KOPT-K1 (cell line): ENCODE measurements around the gene NAV2.
"Not testable (repeated sequence)": the region's sequence is repeated elsewhere in the genome, so short reads cannot be mapped to it uniquely, and the experiment has no call there.

ENCODE experiments used
- H3K27ac ChIP-seq: fragments of 200-600 bp; sonication (generic); 2 replicates; pipeline ENCODE4 v1.5.1; 2016; ENCODE audit warnings: antibody characterized with exemption, mild to moderate bottlenecking, low read depth, low read length; ENCODE audit not compliant: poor library complexity, severe bottlenecking
- H3K36me3 ChIP-seq: fragments of 200-600 bp; sonication (generic); 2 replicates; pipeline ENCODE4 v1.5.1; 2017; ENCODE audit warnings: antibody characterized with exemption, mild to moderate bottlenecking, low read length, moderate library complexity; ENCODE audit not compliant: insufficient read depth
- H3K9me3 ChIP-seq: fragments of 200-600 bp; sonication (generic); 2 replicates; pipeline ENCODE4 v1.5.1; 2017; ENCODE audit warnings: antibody characterized with exemption, low read length, mild to moderate bottlenecking; ENCODE audit not compliant: insufficient read depth, poor library complexity, severe bottlenecking

Gene NAV2

DNA sequence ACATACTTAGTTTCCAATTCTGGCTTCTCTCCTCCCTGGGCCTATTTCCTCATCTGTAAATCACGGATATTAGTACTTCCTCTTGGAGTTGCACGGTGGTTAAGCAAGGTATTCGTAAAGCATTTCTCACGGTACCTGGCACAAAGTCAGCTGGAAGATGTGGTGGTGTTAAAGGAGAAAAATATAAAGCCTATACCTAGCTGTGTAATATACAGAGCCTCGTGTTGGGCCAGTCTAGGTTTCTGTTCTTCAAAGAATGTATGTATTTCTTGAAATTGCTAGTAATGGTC is 400.5 kb downstream of the NAV2 start:
- Histone ChIP-seq H3K9me3 (no peaks in the 10 kb centered on the region), H3K27ac (no peak overlapping the region), H3K36me3 (no peaks in the 10 kb centered on the region)

DNA sequence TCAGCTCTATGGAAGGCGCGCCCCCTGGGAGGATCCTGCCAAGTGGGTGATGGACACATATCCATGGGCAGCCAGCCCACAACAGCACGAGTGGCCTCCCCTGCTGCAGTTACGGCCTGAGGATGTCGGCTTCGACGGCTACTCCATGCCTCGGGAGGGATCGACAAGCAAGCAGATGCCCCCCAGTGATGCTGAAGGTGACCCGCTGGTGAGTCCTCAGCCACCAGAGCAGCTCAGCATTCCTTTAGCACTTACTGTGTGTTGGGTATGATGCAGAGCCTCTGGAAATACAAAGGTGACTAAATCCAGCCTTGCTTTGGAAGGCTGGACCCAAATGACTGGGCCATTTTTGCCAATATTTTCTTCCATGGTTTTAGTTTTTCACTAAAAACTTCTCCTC is 402.0 kb downstream of the NAV2 start:
- H3K9me3 ChIP-seq, result no peaks in the 10 kb centered on the region
- H3K36me3 ChIP-seq, result no peaks in the 10 kb centered on the region
- H3K27ac ChIP-seq, result no peak overlapping the region

DNA sequence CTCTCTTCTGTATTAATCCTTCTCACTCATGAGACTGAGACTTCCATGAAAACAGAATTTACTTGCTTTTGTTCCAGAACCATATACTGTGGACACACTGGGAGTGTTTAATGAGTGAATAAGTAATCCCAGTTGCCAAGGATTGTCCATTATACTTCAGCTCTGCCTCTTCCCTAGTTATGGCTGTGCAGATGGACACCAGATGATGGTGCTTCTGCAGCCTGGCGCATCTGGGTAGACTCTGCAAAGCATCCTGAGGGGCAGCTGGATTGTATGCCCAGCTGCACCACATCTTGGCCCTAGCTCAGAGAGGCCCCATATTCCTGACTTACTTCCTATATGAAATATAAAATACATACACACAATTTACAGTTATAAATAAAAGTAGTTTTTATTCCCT is 404.2 kb downstream of the NAV2 start:
- H3K27ac ChIP-seq, result no peak overlapping the region
- H3K9me3 ChIP-seq, result no peaks in the 10 kb centered on the region
- H3K36me3 ChIP-seq, result no peaks in the 10 kb centered on the region

DNA sequence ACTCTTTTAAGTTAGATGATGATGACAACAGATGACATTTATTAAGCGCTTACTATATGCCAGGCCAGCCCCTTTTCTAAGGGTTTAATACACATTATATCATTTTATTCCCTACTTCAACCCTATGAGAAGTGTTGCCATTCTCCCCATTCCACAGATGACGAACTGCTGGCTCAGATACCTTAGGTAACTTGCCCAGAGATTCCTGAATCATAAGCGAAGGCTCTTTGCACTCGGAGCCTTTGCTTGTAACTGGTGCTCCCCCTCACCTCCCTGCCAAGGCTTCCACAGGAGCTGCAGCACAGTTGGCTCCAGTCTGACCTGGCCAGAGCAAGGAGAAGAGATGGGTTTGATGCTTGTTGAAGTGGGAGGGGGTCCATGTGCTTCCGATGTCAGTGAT is 404.7 kb downstream of the NAV2 start:
- no peaks in the 10 kb centered on the region for H3K9me3 ChIP-seq
- no peak overlapping the region for H3K27ac ChIP-seq
- no peaks in the 10 kb centered on the region for H3K36me3 ChIP-seq

DNA sequence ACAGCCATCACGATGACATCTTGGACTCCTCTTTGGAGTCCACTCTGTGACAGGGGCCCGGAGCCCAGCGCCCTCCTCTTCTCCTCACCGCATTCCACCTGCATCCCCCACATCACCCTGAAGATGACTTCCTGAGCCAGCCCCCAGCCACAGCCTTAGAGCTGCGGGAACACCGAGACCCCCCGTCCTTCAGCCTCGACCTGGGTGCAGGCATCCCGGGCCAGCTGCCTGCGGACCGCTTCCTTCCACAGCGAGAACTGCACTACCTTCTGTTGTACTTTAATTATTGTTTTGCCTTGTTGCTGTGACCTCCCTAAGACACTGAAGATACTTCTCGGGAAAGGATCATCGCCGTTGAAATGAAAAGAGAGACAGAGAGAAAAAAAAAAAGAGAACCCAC is 405.6 kb downstream of the NAV2 start:
- no peaks in the 10 kb centered on the region for H3K9me3 ChIP-seq
- no peaks in the 10 kb centered on the region for H3K36me3 ChIP-seq
- H3K27ac ChIP-seq, result no peak overlapping the region

DNA sequence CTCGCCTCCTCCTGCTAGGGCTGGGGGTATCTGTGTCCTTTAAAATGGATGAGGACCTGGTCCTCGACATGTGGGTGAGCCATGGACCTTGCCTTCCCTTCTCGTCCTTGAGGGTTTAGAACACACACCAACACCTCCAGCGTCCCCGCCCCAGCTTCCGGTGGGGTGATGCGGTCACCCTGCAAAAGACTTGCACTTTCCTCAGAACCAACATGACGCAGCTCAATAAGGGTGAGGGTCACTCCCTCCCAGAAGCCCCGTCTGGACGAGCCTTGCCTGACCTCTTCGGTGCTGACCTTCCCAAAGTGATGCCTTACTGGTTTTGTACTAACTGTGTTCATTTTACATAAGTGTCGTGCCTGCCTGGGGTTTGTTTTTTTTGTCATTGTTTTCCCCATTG is 406.7 kb downstream of the NAV2 start:
- Histone ChIP-seq H3K9me3 (no peaks in the 10 kb centered on the region), H3K36me3 (no peaks in the 10 kb centered on the region), H3K27ac (no peak overlapping the region)

DNA sequence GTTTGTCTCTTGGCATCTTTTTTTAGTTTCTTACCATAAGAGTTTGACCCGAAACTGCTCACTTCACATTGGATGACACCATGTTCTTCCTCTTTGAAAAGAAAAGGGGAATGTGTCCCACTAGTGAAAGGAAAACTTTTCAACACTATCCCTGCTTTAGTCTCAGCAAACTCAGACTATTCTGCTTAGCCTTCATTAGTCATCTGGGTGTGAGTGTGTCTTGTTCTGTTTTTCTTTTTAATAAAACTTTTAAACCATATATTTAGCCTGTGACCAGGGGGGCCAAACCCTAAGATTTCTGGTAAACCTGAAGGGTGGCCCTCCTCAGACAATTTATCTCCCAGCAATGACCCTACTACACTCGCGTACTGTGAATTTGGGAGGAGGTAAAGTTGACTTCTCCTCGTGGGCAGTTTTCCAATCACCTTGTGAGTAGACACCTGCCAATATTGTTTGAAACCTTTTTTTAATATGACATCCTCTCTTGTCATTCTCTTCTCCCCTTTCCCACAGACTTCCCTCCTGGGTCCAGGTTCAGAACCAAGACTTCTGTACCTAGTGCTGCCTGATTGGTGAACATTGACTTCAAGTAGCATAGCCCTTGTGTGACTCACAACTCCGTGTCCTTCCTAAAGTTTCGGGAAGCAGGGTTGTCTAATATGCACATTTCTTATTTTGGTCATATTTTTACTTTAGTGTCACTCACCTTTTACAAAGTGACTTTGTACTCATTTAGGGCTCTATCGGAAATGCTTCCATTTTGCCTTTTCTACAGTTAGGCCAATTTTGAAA is 407.7 kb downstream of the NAV2 start:
- Histone ChIP-seq H3K9me3 (no peaks in the 10 kb centered on the region), H3K27ac (no peak overlapping the region), H3K36me3 (no peaks in the 10 kb centered on the region)

DNA sequence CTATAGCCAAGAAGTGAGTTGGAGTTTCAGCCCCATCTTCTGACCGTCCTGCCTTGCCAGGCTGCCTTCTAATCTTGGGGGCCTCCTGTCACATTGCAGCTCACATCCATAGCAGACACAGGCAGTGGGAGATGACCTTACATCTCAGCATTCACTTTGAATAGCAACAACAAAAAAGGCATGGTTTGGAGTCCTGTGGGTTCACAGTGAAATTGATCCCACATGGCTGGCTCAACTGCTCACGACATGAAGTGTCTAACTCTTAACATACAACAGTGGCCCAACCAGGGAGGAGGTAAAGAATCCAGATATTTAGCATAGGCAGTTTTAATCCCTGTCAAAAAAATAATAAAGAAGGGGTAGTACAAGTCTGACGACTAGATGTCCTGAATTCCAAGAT is 409.5 kb downstream of the NAV2 start:
- no peak overlapping the region for H3K27ac ChIP-seq
- H3K36me3 ChIP-seq, result no peaks in the 10 kb centered on the region
- H3K9me3 ChIP-seq, result no peaks in the 10 kb centered on the region

DNA sequence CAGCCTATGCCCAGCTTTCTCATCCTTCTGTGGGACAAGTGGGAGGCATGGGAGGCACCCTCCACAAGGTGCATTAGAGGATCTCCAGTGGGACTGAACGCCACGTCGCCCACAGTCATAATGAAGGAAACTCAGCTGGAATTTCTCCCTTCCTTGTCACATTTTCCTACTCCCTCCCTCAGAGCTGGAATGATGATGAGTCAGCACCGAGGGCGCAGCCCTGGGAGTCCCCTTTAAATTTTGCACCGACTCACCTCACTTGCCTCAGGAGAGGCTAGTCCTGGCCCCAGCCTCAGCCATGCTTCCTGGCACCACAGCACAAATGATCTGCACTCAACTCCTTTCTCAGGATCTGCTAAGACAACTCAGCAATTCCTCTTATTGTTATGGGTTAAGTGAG is 413.3 kb downstream of the NAV2 start:
- Histone ChIP-seq H3K27ac (no peak overlapping the region), H3K9me3 (no peaks in the 10 kb centered on the region)

DNA sequence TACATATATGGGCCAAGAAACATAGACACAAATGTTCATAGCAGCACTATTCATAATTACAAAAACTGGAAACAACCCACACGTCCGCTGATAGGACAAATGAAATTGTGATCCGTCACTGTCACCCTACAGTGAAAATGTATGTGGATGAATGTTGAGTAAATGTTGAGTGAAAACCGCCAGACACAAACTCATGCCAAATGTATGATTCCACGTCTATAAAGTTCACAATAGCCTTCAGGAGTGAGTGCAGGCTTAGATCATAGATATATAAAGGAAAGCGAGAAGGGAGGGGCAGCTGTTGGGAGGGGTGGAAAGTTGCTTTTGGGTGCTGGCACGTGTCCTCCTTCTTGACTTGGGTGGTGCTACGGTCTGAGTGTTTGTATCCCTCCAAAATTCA is 414.1 kb downstream of the NAV2 start:
- Histone ChIP-seq H3K9me3 (no peaks in the 10 kb centered on the region), H3K27ac (no peak overlapping the region), H3K36me3 (no peaks in the 10 kb centered on the region)

More for the DNA sequence above, 413.3 kb downstream of the NAV2 start:
- H3K36me3 ChIP-seq, result no peaks in the 10 kb centered on the region

DNA sequence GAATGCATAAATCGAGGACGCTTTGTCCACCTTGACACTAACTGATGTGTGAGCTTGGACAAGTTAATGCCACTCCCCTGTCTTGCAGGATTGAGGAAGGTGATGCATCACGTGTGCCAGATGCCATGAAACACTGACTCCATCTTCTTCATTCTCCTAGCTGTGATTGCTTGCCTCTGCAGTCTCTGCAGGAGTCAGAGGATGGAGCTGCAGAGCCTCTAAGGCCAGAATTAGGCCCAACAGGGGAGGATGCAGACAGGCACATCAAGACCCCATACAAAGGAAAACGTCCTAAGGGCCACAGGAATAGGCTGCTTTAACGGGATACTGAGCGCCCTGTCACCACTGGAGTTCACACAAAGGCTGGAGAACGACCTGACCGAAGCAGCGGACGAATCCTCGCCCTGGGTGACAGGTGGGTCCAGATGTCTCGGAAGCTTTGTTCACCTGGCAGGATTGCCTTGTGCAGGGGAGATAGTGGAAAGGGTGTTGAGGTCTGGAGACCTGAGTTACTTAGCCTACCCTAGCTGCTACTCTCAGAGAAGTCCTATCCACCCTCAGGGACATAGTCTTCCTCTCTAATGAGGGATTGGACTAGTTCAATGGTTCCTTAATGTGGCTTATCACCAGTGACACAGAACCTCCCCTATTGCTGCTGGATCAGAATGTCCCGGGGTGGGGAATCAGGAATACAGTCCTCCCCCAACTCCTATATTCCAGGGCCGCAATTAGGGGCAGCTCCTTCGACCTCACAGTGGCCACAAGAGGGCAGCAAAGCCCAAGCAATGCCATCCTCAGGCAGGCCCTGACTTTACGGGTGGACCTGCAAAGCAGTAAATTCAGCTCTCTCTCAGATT is 415.3 kb downstream of the NAV2 start:
- Histone ChIP-seq H3K27ac (no peak overlapping the region), H3K36me3 (no peaks in the 10 kb centered on the region), H3K9me3 (no peaks in the 10 kb centered on the region)

DNA sequence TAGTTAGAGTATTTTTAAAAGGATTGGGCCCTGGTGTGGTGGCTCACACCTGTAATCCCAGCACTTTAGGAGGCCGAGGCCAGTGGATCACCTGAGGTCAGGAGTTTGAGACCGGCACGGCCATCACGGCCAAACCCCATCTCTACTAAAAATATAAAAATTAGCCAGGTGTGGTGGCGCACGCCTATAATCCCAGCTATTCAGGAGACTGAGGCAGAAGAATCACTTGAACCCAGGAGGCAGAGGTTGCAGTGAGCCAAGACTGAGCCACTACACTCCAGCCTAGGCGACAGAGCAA is 415.8 kb downstream of the NAV2 start:
- not testable (repeated sequence) for H3K9me3 ChIP-seq, H3K36me3 ChIP-seq, H3K27ac ChIP-seq

DNA sequence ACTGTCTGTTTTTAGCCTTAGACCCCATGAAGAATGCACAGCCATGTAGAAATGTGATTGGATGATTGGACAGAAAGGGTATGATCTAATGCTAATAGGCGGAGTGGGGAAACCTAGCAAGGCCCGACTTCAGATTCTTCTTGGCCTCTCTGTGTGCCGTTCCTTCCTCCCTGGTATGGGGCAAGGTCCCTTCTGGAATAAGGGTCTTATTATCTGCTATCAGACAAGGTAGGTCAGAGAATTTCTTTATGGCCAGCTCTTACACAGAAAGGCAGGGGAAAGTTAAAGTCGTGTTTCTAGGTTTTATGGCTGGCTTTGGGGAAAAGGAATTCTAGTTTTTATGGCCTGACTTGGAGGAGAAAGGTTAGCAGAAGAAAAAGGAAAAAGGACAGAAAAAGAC is 417.0 kb downstream of the NAV2 start:
- H3K9me3 ChIP-seq, result no peaks in the 10 kb centered on the region
- no peaks in the 10 kb centered on the region for H3K36me3 ChIP-seq
- H3K27ac ChIP-seq, result no peak overlapping the region

DNA sequence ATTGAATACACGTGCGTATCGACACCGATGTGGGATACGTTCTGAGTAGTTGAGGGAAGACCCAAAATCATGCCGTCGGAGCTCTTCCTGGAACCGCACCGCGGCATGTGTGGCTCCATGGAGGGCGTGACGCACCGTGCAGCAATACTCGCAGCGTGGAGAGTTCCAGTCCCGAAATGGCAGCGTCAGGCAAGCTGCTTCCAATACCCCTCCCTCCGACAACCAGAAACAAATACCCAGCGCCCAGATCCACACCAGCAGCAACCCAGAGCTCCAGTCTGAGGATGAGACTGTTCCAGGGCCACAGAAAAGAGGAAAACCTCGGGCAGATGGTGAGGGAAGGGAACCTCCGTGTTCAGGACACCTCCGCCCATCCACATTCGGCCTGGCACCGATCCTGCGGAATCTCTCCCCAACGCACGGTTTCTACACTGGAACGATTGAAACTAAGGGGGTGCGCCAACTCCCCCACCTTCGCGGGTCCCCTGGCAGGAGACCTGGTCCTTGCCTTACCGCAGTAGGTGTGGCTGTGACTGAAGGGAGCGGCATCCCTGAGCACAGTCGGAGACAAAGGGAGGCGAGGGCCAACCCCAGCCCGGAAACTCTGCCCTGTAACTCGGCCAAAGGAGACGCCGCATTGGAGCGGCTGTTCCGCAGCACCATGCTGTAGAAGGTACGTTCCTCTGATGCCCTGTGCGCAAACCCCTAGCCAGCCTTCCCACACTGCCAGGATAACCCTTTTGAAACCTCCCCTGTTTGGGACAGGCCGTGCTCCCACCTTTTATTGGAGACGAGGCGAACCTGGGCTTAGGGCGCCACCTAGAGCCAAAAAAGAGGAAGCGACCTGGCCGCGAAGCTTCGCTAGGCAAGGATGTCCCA is 419.4 kb downstream of the NAV2 start:
- Histone ChIP-seq H3K9me3 (no peaks in the 10 kb centered on the region), H3K36me3 (no peaks in the 10 kb centered on the region), H3K27ac (no peak overlapping the region)

DNA sequence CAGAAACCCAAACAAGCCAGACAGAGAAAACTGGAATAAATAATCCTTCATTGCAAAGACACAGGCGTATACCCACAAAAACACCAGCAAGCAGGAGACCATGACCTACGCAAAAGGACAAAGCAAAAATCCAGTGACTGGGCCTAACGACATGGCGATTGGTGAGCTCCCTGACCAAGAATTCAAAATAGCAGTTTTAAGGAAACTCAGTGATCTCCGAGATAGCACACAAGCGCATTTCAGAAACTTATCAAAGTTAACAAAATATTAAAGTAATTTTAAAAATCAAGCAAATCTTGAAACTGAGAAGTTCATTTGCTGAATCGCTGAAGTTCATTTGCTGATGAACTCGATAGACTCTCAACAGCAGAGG is 420.0 kb downstream of the NAV2 start:
- no peak overlapping the region for H3K27ac ChIP-seq
- H3K9me3 ChIP-seq, result no peaks in the 10 kb centered on the region

More for the DNA sequence above, 420.0 kb downstream of the NAV2 start:
- H3K36me3 ChIP-seq, result no peaks in the 10 kb centered on the region
